Astrocyte of the spinal cord (primary cell): ENCODE measurements around the gene RAE1.

Source experiments
- DNase-seq: peaks from one replicate; pipeline ENCODE4 v3.0.0; 2011; ENCODE audit warnings: low read depth, low spot score
- H3K4me3 ChIP-seq: 2 replicates; pipeline ENCODE4 v1.5.1; 2011; ENCODE audit warnings: low read depth, mild to moderate bottlenecking, low read length, moderate library complexity
- CTCF ChIP-seq: IDR thresholded peaks from 2 replicates; pipeline ENCODE4 v1.5.1; 2012; ENCODE audit warnings: low read depth, mild to moderate bottlenecking, low read length, inconsistent platforms
- in situ Hi-C: cut with HindIII; loops from 2 replicates; pipeline ENCODE4 v1.10.0; 2017; ENCODE audit warnings: low sequenced_read_pairs

RAE1 gene

GRCh38 chr20:57396212-57396983 lies 45.3 kb downstream of the RAE1 start:
- no peak for TF ChIP-seq CTCF
- no peak for DNase-seq
- H3K4me3 ChIP-seq, result no peak overlapping the region
- in situ Hi-C loops, result no loop called here

- TF ChIP-seq CTCF, result no peak
- in situ Hi-C loops, result no loop called here
- DNase-seq, result no peak
- no peak overlapping the region for H3K4me3 ChIP-seq
Measured at GRCh38 chr20:57396984-57397692, 46.1 kb downstream of the RAE1 start.

- H3K4me3 ChIP-seq, result no peak overlapping the region
Measured at GRCh38 chr20:57397693-57398108, 46.6 kb downstream of the RAE1 start.

GRCh38 chr20:57398231-57398821 lies 47.3 kb downstream of the RAE1 start:
- no peak for DNase-seq
- TF ChIP-seq CTCF, result no peak
- H3K4me3 ChIP-seq, result no peak overlapping the region
- in situ Hi-C loops, result no loop called here

More at GRCh38 chr20:57397693-57398108, 46.6 kb downstream of the RAE1 start:
- no peak for DNase-seq
- TF ChIP-seq CTCF, result no peak
- in situ Hi-C loops, result no loop called here

GRCh38 chr20:57398901-57399535 lies 48.0 kb downstream of the RAE1 start:
- H3K4me3 ChIP-seq, result no peak overlapping the region
- TF ChIP-seq CTCF, result no peak
- no peak for DNase-seq
- in situ Hi-C loops, result no loop called here

- H3K4me3 ChIP-seq, result no peak overlapping the region
- TF ChIP-seq CTCF, result no peak
- in situ Hi-C loops, result no loop called here
- no peak for DNase-seq
Measured at GRCh38 chr20:57399587-57400155, 48.6 kb downstream of the RAE1 start.
